ENCODE results near the gene MOCS3.

DNA sequence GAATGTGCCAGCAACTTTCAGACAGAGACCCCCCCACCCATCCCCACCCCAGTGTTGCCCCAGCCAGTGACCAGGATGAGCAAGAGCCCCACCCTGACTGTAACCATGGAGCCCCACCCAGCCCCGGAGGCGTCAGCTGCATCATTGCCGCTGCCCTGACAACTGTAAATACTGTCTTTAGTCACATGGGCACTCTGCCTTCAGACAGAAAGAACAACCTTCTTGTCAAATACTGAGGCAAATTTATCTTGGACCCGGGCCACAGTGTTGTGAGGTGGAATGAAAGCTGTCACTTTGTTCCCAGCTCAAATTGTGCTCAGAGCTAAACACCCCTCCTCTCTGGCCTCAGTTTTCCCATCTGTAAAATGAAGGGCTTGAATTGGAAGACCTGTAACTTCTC, 23.7 kb downstream of the MOCS3 start:
- TF ChIP-seq, protein P1, sequence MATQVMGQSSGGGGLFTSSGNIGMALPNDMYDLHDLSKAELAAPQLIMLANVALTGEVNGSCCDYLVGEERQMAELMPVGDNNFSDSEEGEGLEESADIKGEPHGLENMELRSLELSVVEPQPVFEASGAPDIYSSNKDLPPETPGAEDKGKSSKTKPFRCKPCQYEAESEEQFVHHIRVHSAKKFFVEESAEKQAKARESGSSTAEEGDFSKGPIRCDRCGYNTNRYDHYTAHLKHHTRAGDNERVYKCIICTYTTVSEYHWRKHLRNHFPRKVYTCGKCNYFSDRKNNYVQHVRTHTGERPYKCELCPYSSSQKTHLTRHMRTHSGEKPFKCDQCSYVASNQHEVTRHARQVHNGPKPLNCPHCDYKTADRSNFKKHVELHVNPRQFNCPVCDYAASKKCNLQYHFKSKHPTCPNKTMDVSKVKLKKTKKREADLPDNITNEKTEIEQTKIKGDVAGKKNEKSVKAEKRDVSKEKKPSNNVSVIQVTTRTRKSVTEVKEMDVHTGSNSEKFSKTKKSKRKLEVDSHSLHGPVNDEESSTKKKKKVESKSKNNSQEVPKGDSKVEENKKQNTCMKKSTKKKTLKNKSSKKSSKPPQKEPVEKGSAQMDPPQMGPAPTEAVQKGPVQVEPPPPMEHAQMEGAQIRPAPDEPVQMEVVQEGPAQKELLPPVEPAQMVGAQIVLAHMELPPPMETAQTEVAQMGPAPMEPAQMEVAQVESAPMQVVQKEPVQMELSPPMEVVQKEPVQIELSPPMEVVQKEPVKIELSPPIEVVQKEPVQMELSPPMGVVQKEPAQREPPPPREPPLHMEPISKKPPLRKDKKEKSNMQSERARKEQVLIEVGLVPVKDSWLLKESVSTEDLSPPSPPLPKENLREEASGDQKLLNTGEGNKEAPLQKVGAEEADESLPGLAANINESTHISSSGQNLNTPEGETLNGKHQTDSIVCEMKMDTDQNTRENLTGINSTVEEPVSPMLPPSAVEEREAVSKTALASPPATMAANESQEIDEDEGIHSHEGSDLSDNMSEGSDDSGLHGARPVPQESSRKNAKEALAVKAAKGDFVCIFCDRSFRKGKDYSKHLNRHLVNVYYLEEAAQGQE (IDR thresholded peaks at IDR 0.05; ENCODE audit: insufficient read depth in 1 of 2, low read depth in 2 of 2, low read length in 1 of 2): no peak
- TF ChIP-seq, protein P2, sequence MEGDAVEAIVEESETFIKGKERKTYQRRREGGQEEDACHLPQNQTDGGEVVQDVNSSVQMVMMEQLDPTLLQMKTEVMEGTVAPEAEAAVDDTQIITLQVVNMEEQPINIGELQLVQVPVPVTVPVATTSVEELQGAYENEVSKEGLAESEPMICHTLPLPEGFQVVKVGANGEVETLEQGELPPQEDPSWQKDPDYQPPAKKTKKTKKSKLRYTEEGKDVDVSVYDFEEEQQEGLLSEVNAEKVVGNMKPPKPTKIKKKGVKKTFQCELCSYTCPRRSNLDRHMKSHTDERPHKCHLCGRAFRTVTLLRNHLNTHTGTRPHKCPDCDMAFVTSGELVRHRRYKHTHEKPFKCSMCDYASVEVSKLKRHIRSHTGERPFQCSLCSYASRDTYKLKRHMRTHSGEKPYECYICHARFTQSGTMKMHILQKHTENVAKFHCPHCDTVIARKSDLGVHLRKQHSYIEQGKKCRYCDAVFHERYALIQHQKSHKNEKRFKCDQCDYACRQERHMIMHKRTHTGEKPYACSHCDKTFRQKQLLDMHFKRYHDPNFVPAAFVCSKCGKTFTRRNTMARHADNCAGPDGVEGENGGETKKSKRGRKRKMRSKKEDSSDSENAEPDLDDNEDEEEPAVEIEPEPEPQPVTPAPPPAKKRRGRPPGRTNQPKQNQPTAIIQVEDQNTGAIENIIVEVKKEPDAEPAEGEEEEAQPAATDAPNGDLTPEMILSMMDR (IDR thresholded peaks at IDR 0.05): no peak
- TF ChIP-seq POLR2AphosphoS5 (IDR thresholded peaks at IDR 0.05; ENCODE audit: low read depth, low read length) (no peak), SIN3A (IDR thresholded peaks at IDR 0.05; ENCODE audit: borderline replicate concordance, insufficient read depth, low read depth, low read length) (no peak)

All from Panc1 (cell line).